Measurements from ENCODE around the gene RASA3.

DNA sequence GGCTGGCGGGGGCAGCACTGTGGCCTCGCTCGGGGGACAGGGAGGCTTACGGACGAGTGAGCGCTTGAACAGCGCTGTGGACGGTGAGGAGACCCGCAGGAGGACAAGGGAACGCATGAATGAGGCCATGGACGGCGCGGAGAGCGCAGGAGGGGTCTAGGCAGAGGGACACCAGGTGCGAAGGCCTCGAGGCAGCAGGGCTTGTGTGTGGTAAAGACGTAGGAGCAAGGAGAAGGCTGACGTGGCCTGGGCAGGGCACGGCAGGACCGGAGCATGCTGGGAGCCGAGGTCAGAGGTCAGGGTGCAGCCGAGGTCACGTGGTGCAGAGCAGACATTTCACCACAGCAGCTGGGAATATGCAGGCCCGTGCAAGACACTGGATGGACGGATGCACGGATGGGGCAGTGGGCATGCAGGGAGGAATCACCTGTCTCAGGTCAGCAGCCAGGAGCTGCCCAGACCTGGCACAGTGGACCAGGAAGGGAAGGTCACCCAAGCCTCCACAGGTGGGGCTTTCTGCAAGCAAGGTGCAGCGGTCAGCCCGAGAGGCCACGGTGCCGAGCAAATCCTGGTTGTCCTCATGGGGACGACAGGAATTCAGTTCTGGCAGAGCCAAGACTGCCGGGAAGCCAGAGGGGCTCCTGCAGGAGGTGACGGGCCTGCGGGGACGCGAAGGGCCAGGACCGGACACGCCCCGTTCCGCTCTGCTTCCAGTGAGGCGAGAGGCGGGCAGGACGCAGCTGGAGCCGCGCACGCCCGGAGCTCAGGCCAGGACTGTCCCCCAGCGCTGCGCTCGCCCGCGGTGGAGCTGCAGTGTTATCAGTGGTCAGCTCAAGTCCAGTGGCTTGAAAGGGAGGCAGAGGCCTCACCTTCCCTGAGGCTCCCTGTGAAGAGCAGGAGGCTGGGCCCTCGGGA is 72.2 kb downstream of the RASA3 start:
- TF ChIP-seq, protein P1, sequence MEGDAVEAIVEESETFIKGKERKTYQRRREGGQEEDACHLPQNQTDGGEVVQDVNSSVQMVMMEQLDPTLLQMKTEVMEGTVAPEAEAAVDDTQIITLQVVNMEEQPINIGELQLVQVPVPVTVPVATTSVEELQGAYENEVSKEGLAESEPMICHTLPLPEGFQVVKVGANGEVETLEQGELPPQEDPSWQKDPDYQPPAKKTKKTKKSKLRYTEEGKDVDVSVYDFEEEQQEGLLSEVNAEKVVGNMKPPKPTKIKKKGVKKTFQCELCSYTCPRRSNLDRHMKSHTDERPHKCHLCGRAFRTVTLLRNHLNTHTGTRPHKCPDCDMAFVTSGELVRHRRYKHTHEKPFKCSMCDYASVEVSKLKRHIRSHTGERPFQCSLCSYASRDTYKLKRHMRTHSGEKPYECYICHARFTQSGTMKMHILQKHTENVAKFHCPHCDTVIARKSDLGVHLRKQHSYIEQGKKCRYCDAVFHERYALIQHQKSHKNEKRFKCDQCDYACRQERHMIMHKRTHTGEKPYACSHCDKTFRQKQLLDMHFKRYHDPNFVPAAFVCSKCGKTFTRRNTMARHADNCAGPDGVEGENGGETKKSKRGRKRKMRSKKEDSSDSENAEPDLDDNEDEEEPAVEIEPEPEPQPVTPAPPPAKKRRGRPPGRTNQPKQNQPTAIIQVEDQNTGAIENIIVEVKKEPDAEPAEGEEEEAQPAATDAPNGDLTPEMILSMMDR (IDR thresholded peaks at IDR 0.05; ENCODE audit: insufficient read depth, low read depth, low read length) = no peak
- no peak for TF ChIP-seq EZH2 (IDR thresholded peaks at IDR 0.05; ENCODE audit: insufficient read depth, low read length)

All from astrocyte (in vitro differentiated cells and primary cell).